HUES6 (cell line): ENCODE measurements around the gene IL15RA.

ENCODE experiments used
- H3K27ac ChIP-seq: 2 replicates; pipeline ENCODE4 v1.7.0; 2013; ENCODE audit warnings: low read depth, mild to moderate bottlenecking, low read length, inconsistent platforms
- H3K27me3 ChIP-seq: 2 replicates; pipeline ENCODE4 v1.6.1; 2013; ENCODE audit warnings: low read length; ENCODE audit not compliant: control insufficient read depth, insufficient read depth
- H3K36me3 ChIP-seq: 2 replicates; pipeline ENCODE4 v1.6.1; 2013; ENCODE audit warnings: low read length; ENCODE audit not compliant: control insufficient read depth, insufficient read depth
- H3K4me1 ChIP-seq: 2 replicates; pipeline ENCODE4 v1.6.1; 2013; ENCODE audit warnings: low read length; ENCODE audit not compliant: control insufficient read depth, insufficient read depth
- H3K4me3 ChIP-seq: 2 replicates; pipeline ENCODE4 v1.5.1; 2013; ENCODE audit warnings: low read depth, low read length
- H3K9ac ChIP-seq: one replicate; pipeline ENCODE4 v1.6.1; 2013; ENCODE audit warnings: mild to moderate bottlenecking, low read length
- H3K9me3 ChIP-seq: 2 replicates; pipeline ENCODE4 v1.6.1; 2013; ENCODE audit warnings: low read depth, low read length; ENCODE audit not compliant: control insufficient read depth, insufficient read depth

Gene IL15RA

GRCh38 chr10:5977471-5978229 lies at the start of gene IL15RA:
Gene IL15RA, minus strand, starts transcription at chr10:5977543. Its CDS starts 51 bp downstream, at chr10:5977492.
- no peak within 1 kb of the TSS for H3K27ac ChIP-seq
- no peaks in the 10 kb centered on the region for H3K9me3 ChIP-seq
- peak within 1 kb of the TSS; percentile 97 for H3K4me3 ChIP-seq
- H3K27me3 ChIP-seq: peaks cover 60% of the 10 kb centered on the region
- H3K36me3 ChIP-seq: no peaks in the 10 kb centered on the region
- H3K4me1 ChIP-seq: peaks cover 7% of the 10 kb centered on the region; the same call in 1 of the 2 replicates
- H3K9ac ChIP-seq: peak within 1 kb of the TSS; percentile 80

GRCh38 chr10:6025683-6026255 lies 48.4 kb upstream of the IL15RA start:
- Histone ChIP-seq H3K4me3 (no peak overlapping the region), H3K4me1 (no peaks in the 10 kb centered on the region), H3K36me3 (no peaks in the 10 kb centered on the region), H3K9ac (no peak overlapping the region), H3K27ac (no peak overlapping the region), H3K27me3 (no peaks in the 10 kb centered on the region), H3K9me3 (no peaks in the 10 kb centered on the region)

DNA sequence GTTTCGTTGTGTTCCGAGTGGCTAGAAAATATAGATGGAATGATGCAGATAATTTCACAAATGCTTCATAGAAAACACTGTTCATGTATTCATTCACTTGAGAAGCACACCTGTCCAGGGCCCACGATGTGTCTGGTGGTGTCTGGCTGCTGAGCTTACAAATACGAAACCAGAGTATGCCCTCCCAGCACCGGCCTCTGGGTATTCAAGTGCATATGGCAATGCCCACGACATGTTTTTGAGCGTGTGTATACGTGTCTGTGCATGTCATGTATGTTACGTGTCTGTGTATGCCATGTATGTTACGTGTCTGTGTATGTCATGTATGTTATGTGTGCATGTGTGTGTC lies 47.0 kb upstream of the IL15RA start:
- Histone ChIP-seq H3K9ac (no peak overlapping the region), H3K36me3 (no peaks in the 10 kb centered on the region), H3K9me3 (no peaks in the 10 kb centered on the region), H3K27ac (no peak overlapping the region), H3K4me1 (no peaks in the 10 kb centered on the region), H3K27me3 (no peaks in the 10 kb centered on the region), H3K4me3 (no peak overlapping the region)

GRCh38 chr10:6023661-6024333 lies 46.5 kb upstream of the IL15RA start:
- Histone ChIP-seq H3K36me3 (no peaks in the 10 kb centered on the region), H3K27ac (no peak overlapping the region), H3K27me3 (no peaks in the 10 kb centered on the region), H3K9me3 (no peaks in the 10 kb centered on the region), H3K4me1 (no peaks in the 10 kb centered on the region), H3K9ac (no peak overlapping the region), H3K4me3 (no peak overlapping the region)

DNA sequence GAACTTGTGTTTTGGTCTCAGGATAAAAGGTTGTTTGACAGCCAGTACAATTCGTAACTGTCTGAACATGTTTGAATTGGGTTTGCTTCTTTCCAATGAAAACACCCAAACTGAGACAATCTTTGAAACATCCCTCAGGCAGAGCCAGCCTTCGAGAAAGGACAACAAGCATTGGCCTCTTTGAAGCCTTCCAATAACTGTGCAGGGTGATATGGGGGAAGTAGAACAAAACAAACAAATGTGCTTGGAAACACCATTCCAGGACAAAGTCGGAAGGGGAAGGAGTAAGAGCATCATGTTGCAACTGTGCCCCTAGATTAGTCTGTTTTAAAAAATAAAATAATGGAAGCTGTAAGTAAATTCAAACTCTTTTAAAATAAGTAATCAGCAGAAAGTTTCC lies 45.3 kb upstream of the IL15RA start:
- no peaks in the 10 kb centered on the region for H3K9me3 ChIP-seq
- H3K4me1 ChIP-seq: no peaks in the 10 kb centered on the region
- no peak overlapping the region for H3K4me3 ChIP-seq
- H3K27me3 ChIP-seq: no peaks in the 10 kb centered on the region
- no peak overlapping the region for H3K27ac ChIP-seq
- no peak overlapping the region for H3K9ac ChIP-seq
- H3K36me3 ChIP-seq: no peaks in the 10 kb centered on the region

GRCh38 chr10:6020826-6021225 lies 43.5 kb upstream of the IL15RA start:
- Histone ChIP-seq H3K27me3 (no peaks in the 10 kb centered on the region), H3K4me1 (no peaks in the 10 kb centered on the region), H3K9ac (no peak overlapping the region), H3K27ac (no peak overlapping the region), H3K36me3 (no peaks in the 10 kb centered on the region), H3K9me3 (no peaks in the 10 kb centered on the region), H3K4me3 (no peak overlapping the region)

GRCh38 chr10:6019796-6020195 lies 42.5 kb upstream of the IL15RA start:
- Histone ChIP-seq H3K9me3 (no peaks in the 10 kb centered on the region), H3K4me3 (no peak overlapping the region), H3K36me3 (no peaks in the 10 kb centered on the region), H3K4me1 (no peaks in the 10 kb centered on the region), H3K27ac (no peak overlapping the region), H3K9ac (no peak overlapping the region), H3K27me3 (no peaks in the 10 kb centered on the region)

- H3K36me3 ChIP-seq: no peaks in the 10 kb centered on the region
Measured at GRCh38 chr10:6019010-6019782, 41.9 kb upstream of the IL15RA start.

GRCh38 chr10:6018422-6018821 lies 41.1 kb upstream of the IL15RA start:
- H3K36me3 ChIP-seq: no peaks in the 10 kb centered on the region
- H3K4me3 ChIP-seq: no peak overlapping the region

More at GRCh38 chr10:6019010-6019782, 41.9 kb upstream of the IL15RA start:
- Histone ChIP-seq H3K27ac (no peak overlapping the region), H3K4me1 (no peaks in the 10 kb centered on the region), H3K9ac (no peak overlapping the region), H3K27me3 (no peaks in the 10 kb centered on the region), H3K4me3 (no peak overlapping the region), H3K9me3 (no peaks in the 10 kb centered on the region)

GRCh38 chr10:6017781-6018354 lies 40.5 kb upstream of the IL15RA start:
- Histone ChIP-seq H3K9ac (no peak overlapping the region), H3K4me1 (no peaks in the 10 kb centered on the region), H3K27me3 (no peaks in the 10 kb centered on the region), H3K36me3 (no peaks in the 10 kb centered on the region), H3K9me3 (no peaks in the 10 kb centered on the region), H3K27ac (no peak overlapping the region), H3K4me3 (no peak overlapping the region)

More at GRCh38 chr10:6018422-6018821, 41.1 kb upstream of the IL15RA start:
- no peaks in the 10 kb centered on the region for H3K4me1 ChIP-seq
- no peaks in the 10 kb centered on the region for H3K9me3 ChIP-seq
- no peaks in the 10 kb centered on the region for H3K27me3 ChIP-seq
- H3K9ac ChIP-seq: no peak overlapping the region
- no peak overlapping the region for H3K27ac ChIP-seq
